ENCODE data around the gene SCUBE1. TPM values are rescaled to one million over a fixed set of nuclear protein-coding genes. Genes with fewer than 3 reads are reported as not detected.

Gene SCUBE1
- total and polyA plus RNA-seq, 9 donors, result 5.5 to 202 (median 49.0) TPM

- no peaks in the 10 kb centered on the region for H3K36me3 ChIP-seq
- intact Hi-C loops (cut with DNase I), result loop anchor here in 2 of 4 donors (5.0 to 10.0 kb wide), 3 partner anchors 34 to 107 kb away; no protein-coding TSS in a partner anchor
- WGBS, 3 donors, result 59 to 71% (median 69%) methylated on average over 7 of the region's 7 CpGs
- H3K4me1 ChIP-seq (ENCODE audit: insufficient read depth), result no peaks in the 10 kb centered on the region
- no peak for TF ChIP-seq POLR2A (IDR thresholded peaks at IDR 0.05)
- no peak for TF ChIP-seq EP300 (IDR thresholded peaks at IDR 0.05)
- no peak for TF ChIP-seq CTCF (IDR thresholded peaks at IDR 0.05)
- no peaks in the 10 kb centered on the region for H3K9me3 ChIP-seq
- no peak for DNase-seq
- H3K4me3 ChIP-seq, result no peak overlapping the region
- H3K27ac ChIP-seq, result peak overlapping the region; percentile 27 to 68
- H3K27me3 ChIP-seq, result no peaks in the 10 kb centered on the region
Observed at GRCh38 chr22:43341565-43341964, 1.6 kb downstream of the SCUBE1 start.

- no peaks in the 10 kb centered on the region for H3K4me1 ChIP-seq (ENCODE audit: insufficient read depth)
- H3K36me3 ChIP-seq, result no peaks in the 10 kb centered on the region
- intact Hi-C loops (cut with DNase I), result no loop called here
- H3K27me3 ChIP-seq, result no peaks in the 10 kb centered on the region
- 79 to 88% (median 82%) methylated on average over 15 of the region's 15 CpGs for WGBS, 3 donors
- no peak overlapping the region for H3K4me3 ChIP-seq
- H3K9me3 ChIP-seq, result no peaks in the 10 kb centered on the region
- DNase-seq, result no peak
- no peak overlapping the region for H3K27ac ChIP-seq
- TF ChIP-seq CTCF (IDR thresholded peaks at IDR 0.05) (no peak), EP300 (IDR thresholded peaks at IDR 0.05) (no peak), POLR2A (IDR thresholded peaks at IDR 0.05) (no peak)
Observed at GRCh38 chr22:43338766-43339345, 4.3 kb downstream of the SCUBE1 start.

GRCh38 chr22:43337946-43338345 lies 5.2 kb downstream of the SCUBE1 start:
- H3K9me3 ChIP-seq, result no peaks in the 10 kb centered on the region
- no peak overlapping the region for H3K4me3 ChIP-seq
- H3K27me3 ChIP-seq, result no peaks in the 10 kb centered on the region
- H3K4me1 ChIP-seq (ENCODE audit: insufficient read depth), result no peaks in the 10 kb centered on the region
- H3K27ac ChIP-seq, result no peak overlapping the region
- 84 to 92% (median 90%) methylated on average over 3 of the region's 3 CpGs for WGBS, 3 donors
- no peak for TF ChIP-seq EP300 (IDR thresholded peaks at IDR 0.05)
- TF ChIP-seq CTCF (IDR thresholded peaks at IDR 0.05), result no peak
- no peak for TF ChIP-seq POLR2A (IDR thresholded peaks at IDR 0.05)
- no peak for DNase-seq
- H3K36me3 ChIP-seq, result no peaks in the 10 kb centered on the region
- intact Hi-C loops (cut with DNase I), result no loop called here

- no peaks in the 10 kb centered on the region for H3K36me3 ChIP-seq
- WGBS, 3 donors, result 89 to 94% (median 90%) methylated on average over 9 to 11 of the region's 11 CpGs
- no peak overlapping the region for H3K4me3 ChIP-seq
- H3K27me3 ChIP-seq, result no peaks in the 10 kb centered on the region
- no peak for DNase-seq
- H3K4me1 ChIP-seq (ENCODE audit: insufficient read depth), result no peaks in the 10 kb centered on the region
- no peak for TF ChIP-seq CTCF (IDR thresholded peaks at IDR 0.05)
- no peak for TF ChIP-seq EP300 (IDR thresholded peaks at IDR 0.05)
- no peak for TF ChIP-seq POLR2A (IDR thresholded peaks at IDR 0.05)
- no peaks in the 10 kb centered on the region for H3K9me3 ChIP-seq
- H3K27ac ChIP-seq, result no peak overlapping the region
- intact Hi-C loops (cut with DNase I), result no loop called here
Observed at GRCh38 chr22:43337385-43337784, 5.8 kb downstream of the SCUBE1 start.
